HL-60/S4 treated with retinoic acid at 250 ng/mL for 4 days and 3 days (cell line): ENCODE measurements around the gene RCOR1.
"Not testable (repeated sequence)": the region's sequence is repeated elsewhere in the genome, so short reads cannot be mapped to it uniquely, and the experiment has no call there.

ENCODE experiments used
- in situ Hi-C: fragments of 300-500 bp; cut with MboI; formaldehyde crosslinking; loops from 2 replicates; pipeline ENCODE4 v1.7.0; 2022; ENCODE audit warnings: low sequenced_read_pairs

RCOR1 gene

GRCh38 chr14:102591372-102591943 is 991 bp upstream of the RCOR1 start:
- in situ Hi-C loops = no loop called here

- in situ Hi-C loops = no loop called here
These were observed 263 bp downstream of the RCOR1 start for GRCh38 chr14:102592763-102593060.

- in situ Hi-C loops = no loop called here
These were observed 794 bp downstream of the RCOR1 start for GRCh38 chr14:102593061-102593824.

- in situ Hi-C loops = no loop called here
These were observed 1.3 kb downstream of the RCOR1 start for GRCh38 chr14:102593825-102594137.

- in situ Hi-C loops = no loop called here
These were observed 2.2 kb downstream of the RCOR1 start for GRCh38 chr14:102594514-102595175.

GRCh38 chr14:102601378-102601925 is 9.0 kb downstream of the RCOR1 start:
- in situ Hi-C loops = no loop called here

GRCh38 chr14:102602421-102603292 is 10.2 kb downstream of the RCOR1 start:
- in situ Hi-C loops = no loop called here

- in situ Hi-C loops = no loop called here
These were observed 11.0 kb downstream of the RCOR1 start for GRCh38 chr14:102603293-102603907.

- in situ Hi-C loops = no loop called here
These were observed 11.7 kb downstream of the RCOR1 start for GRCh38 chr14:102604183-102604582.

- in situ Hi-C loops = no loop called here
These were observed 12.6 kb downstream of the RCOR1 start for GRCh38 chr14:102605029-102605428.

- in situ Hi-C loops = no loop called here
These were observed 13.8 kb downstream of the RCOR1 start for GRCh38 chr14:102606296-102606695.

- in situ Hi-C loops = no loop called here
These were observed 15.6 kb downstream of the RCOR1 start for GRCh38 chr14:102608064-102608446.

GRCh38 chr14:102610968-102611811 is 18.7 kb downstream of the RCOR1 start:
- in situ Hi-C loops = no loop called here

- in situ Hi-C loops = no loop called here
These were observed 23.9 kb downstream of the RCOR1 start for GRCh38 chr14:102616318-102616717.

GRCh38 chr14:102616799-102617198 is 24.4 kb downstream of the RCOR1 start:
- in situ Hi-C loops = no loop called here

- in situ Hi-C loops = not testable (repeated sequence)
These were observed 26.6 kb downstream of the RCOR1 start for GRCh38 chr14:102619012-102619411.

GRCh38 chr14:102620413-102620812 is 28.0 kb downstream of the RCOR1 start:
- in situ Hi-C loops = no loop called here

GRCh38 chr14:102622262-102622885 is 29.9 kb downstream of the RCOR1 start:
- in situ Hi-C loops = no loop called here

- in situ Hi-C loops = no loop called here
These were observed 32.2 kb downstream of the RCOR1 start for GRCh38 chr14:102624666-102625065.
